ENCODE results near the gene UPP1.

UPP1 gene

DNA sequence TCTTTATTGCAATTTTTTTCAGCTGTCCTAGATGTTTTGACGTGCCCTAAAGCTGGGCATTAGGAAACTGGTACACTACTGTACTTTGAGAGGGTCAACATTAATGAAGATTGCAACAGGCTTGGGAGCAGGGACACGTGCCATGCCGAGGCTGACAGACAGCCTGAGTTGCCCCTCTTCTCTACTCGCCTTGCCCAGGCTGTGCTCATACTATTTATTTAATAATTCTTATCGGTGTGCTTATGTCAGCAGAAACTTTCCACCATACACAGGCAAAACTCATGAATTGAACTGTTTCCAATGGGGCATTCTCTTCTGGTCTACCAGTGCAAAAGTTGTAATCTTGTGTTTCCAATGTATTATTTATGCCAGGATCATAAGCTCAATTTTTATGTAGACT lies 29.4 kb upstream of the UPP1 start:
- Histone ChIP-seq H3K4me3 (IDR thresholded peaks at IDR 0.05; ENCODE audit: insufficient read depth, low read depth, low read length) (no peak overlapping the region), H3K4me2 (no peak overlapping the region), H2AFZ (ENCODE audit: low read depth) (no peak overlapping the region), H3K9ac (no peak overlapping the region), H3K36me3 (ENCODE audit: insufficient read depth) (no peaks in the 10 kb centered on the region), H3K79me2 (ENCODE audit: insufficient read depth, low read depth) (no peaks in the 10 kb centered on the region), H4K20me1 (ENCODE audit: insufficient read depth) (no peaks in the 10 kb centered on the region), H3K4me1 (ENCODE audit: low read depth, poor library complexity, severe bottlenecking) (no peaks in the 10 kb centered on the region), H3K27me3 (ENCODE audit: insufficient read depth, low read depth) (no peaks in the 10 kb centered on the region), H3K27ac (no peak overlapping the region)
- TF ChIP-seq, protein P1, sequence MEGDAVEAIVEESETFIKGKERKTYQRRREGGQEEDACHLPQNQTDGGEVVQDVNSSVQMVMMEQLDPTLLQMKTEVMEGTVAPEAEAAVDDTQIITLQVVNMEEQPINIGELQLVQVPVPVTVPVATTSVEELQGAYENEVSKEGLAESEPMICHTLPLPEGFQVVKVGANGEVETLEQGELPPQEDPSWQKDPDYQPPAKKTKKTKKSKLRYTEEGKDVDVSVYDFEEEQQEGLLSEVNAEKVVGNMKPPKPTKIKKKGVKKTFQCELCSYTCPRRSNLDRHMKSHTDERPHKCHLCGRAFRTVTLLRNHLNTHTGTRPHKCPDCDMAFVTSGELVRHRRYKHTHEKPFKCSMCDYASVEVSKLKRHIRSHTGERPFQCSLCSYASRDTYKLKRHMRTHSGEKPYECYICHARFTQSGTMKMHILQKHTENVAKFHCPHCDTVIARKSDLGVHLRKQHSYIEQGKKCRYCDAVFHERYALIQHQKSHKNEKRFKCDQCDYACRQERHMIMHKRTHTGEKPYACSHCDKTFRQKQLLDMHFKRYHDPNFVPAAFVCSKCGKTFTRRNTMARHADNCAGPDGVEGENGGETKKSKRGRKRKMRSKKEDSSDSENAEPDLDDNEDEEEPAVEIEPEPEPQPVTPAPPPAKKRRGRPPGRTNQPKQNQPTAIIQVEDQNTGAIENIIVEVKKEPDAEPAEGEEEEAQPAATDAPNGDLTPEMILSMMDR (conservative IDR thresholded peaks at IDR 0.05; ENCODE audit: low read depth, low read length): no peak

DNA sequence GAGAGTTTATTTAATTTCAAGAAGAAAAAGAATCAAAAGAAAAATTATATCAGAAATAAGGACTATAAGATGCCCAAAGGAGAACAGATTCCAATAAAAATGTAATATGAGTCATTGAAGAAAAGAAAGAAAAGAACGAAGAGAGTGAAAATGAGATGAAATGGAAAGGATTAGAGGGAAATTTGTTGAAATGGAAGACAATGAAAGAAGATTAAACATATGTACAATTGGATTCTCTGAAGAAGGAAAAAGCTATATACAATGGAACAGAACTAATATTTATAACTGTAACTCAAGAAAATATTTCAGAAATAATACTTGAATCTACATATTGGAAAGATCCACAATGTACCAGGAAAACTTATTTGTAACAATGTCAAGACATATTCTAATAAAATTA lies 25.1 kb upstream of the UPP1 start:
- Histone ChIP-seq H3K9ac (no peak overlapping the region), H4K20me1 (ENCODE audit: insufficient read depth) (no peaks in the 10 kb centered on the region), H3K4me1 (ENCODE audit: low read depth, poor library complexity, severe bottlenecking) (no peaks in the 10 kb centered on the region), H3K27me3 (ENCODE audit: insufficient read depth, low read depth) (no peaks in the 10 kb centered on the region), H3K4me3 (IDR thresholded peaks at IDR 0.05; ENCODE audit: insufficient read depth, low read depth, low read length) (no peak overlapping the region), H3K36me3 (ENCODE audit: insufficient read depth) (no peaks in the 10 kb centered on the region), H3K27ac (no peak overlapping the region), H3K79me2 (ENCODE audit: insufficient read depth, low read depth) (no peaks in the 10 kb centered on the region), H2AFZ (ENCODE audit: low read depth) (no peak overlapping the region), H3K4me2 (no peak overlapping the region)
- TF ChIP-seq, protein P1 (conservative IDR thresholded peaks at IDR 0.05; ENCODE audit: low read depth, low read length): no peak

DNA sequence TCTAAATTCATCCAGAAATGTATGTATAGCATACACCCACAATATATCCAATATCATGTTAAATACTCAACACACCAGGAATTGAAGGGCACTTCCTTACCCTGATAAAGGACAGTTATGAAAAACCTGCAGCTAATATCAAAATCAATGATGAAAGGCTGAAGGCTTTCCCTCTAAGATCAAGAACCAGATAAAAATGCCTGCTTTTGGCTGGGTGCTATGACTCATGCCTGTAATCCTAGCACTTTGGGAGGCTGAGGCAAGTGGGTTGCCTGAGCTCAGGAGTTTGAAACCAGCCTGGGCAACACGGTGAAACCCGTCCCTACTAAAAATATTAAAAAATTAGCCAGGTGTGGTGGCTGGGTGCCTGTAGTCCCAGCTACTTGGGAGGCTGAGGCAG lies 21.6 kb upstream of the UPP1 start:
- no peaks in the 10 kb centered on the region for H3K36me3 ChIP-seq (ENCODE audit: insufficient read depth)
- no peaks in the 10 kb centered on the region for H3K4me1 ChIP-seq (ENCODE audit: low read depth, poor library complexity, severe bottlenecking)
- no peak overlapping the region for H2AFZ ChIP-seq (ENCODE audit: low read depth)
- no peak overlapping the region for H3K9ac ChIP-seq
- H3K4me2 ChIP-seq: no peak overlapping the region
- no peaks in the 10 kb centered on the region for H3K27me3 ChIP-seq (ENCODE audit: insufficient read depth, low read depth)
- no peak overlapping the region for H3K27ac ChIP-seq
- H4K20me1 ChIP-seq (ENCODE audit: insufficient read depth): no peaks in the 10 kb centered on the region
- TF ChIP-seq, protein P1 (conservative IDR thresholded peaks at IDR 0.05; ENCODE audit: low read depth, low read length): no peak
- H3K4me3 ChIP-seq (IDR thresholded peaks at IDR 0.05; ENCODE audit: insufficient read depth, low read depth, low read length): no peak overlapping the region
- no peaks in the 10 kb centered on the region for H3K79me2 ChIP-seq (ENCODE audit: insufficient read depth, low read depth)

DNA sequence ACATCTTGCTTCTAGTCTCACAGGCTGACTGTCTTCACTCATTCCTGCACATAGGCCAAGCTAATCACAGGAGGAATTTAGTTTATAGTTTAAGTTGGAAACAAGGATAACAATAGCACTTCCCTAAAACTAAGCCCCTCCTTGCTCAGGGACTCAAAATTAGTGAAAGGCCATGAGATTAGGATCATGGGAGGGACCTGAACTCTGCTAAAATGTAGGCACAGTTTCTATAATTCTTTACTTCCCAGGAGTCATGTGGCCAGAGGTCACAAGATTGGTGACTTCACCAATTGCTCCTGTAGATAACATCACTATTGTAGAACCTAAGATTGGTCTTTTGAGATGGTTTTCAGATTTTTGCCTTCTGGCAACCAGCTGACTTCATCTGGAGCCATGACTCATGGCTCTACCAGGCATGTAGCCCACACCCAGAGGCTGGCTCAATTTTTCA lies 14.8 kb upstream of the UPP1 start:
- Histone ChIP-seq H3K4me2 (no peak overlapping the region), H3K4me3 (IDR thresholded peaks at IDR 0.05; ENCODE audit: insufficient read depth, low read depth, low read length) (no peak overlapping the region)

More for the DNA sequence above, 14.8 kb upstream of the UPP1 start:
- Histone ChIP-seq H3K9ac (no peak overlapping the region), H3K4me1 (ENCODE audit: low read depth, poor library complexity, severe bottlenecking) (no peaks in the 10 kb centered on the region), H3K36me3 (ENCODE audit: insufficient read depth) (no peaks in the 10 kb centered on the region), H2AFZ (ENCODE audit: low read depth) (no peak overlapping the region), H3K27me3 (ENCODE audit: insufficient read depth, low read depth) (no peaks in the 10 kb centered on the region), H3K27ac (no peak overlapping the region), H3K79me2 (ENCODE audit: insufficient read depth, low read depth) (no peaks in the 10 kb centered on the region), H4K20me1 (ENCODE audit: insufficient read depth) (no peaks in the 10 kb centered on the region)
- TF ChIP-seq, protein P1 (conservative IDR thresholded peaks at IDR 0.05; ENCODE audit: low read depth, low read length): no peak

Data from KMS-11 (cell line).